ENCODE measurements around the gene IDH2. TPM values are rescaled to one million over a fixed set of nuclear protein-coding genes. Genes with fewer than 3 reads are reported as not detected.

Gene IDH2
- total and polyA plus RNA-seq, 7 experiments from 2014 or later, result 32.4 to 230 (median 51.9) TPM

GRCh38 chr15:90076716-90077115 lies 25.6 kb downstream of the IDH2 start:
- Histone ChIP-seq H3K9me3 (ENCODE audit: control insufficient read depth in 2 of 3, low read length in 3 of 3) (no peaks in the 10 kb centered on the region), H3K27me3 (ENCODE audit: control insufficient read depth in 2 of 2, insufficient read depth in 2 of 2, low read length in 2 of 2) (no peaks in the 10 kb centered on the region), H3K4me1 (ENCODE audit: control insufficient read depth in 2 of 2, insufficient read depth in 2 of 2, low read length in 2 of 2) (no peaks in the 10 kb centered on the region), H3K27ac (ENCODE audit: low read depth, low read length) (no peak overlapping the region), H3K4me3 (ENCODE audit: low read length) (no peak overlapping the region), H3K36me3 (ENCODE audit: control insufficient read depth in 2 of 3, insufficient read depth in 3 of 3, low read length in 3 of 3) (peaks cover 0 to 72% (median 0%) of the 10 kb centered on the region in 3 experiments)
- DNase-seq (no peak), ATAC-seq (no peak)
- Mint-ChIP-seq H3K27ac (peak overlapping the region in 2 of 9 donors; percentile 38 to 56), H3K4me1 (peaks cover 0 to 2% (median 0%) of the 10 kb centered on the region in 7 donors), H3K9me3 (no peaks in the 10 kb centered on the region), H3K27me3 (no peaks in the 10 kb centered on the region), H3K36me3 (peaks cover 0 to 16% (median 4%) of the 10 kb centered on the region in 5 donors), H3K4me3 (no peak overlapping the region)
- intact Hi-C loops (cut with micrococcal nuclease), result no loop called here
- ChIA-PET CTCF (interaction anchor here (0.7 kb wide), 1 partner anchor 311 kb away, joined by 4 read pairs; no protein-coding TSS in a partner anchor), POLR2A (no interaction called here)

GRCh38 chr15:90075420-90076289 lies 26.6 kb downstream of the IDH2 start:
- peaks cover 0 to 16% (median 4%) of the 10 kb centered on the region in 5 donors for H3K36me3 Mint-ChIP-seq
- intact Hi-C loops (cut with micrococcal nuclease), result loop anchor here in 1 of 2 donors (1.0 kb wide), 1 partner anchor 177 kb away; no protein-coding TSS in a partner anchor
- no peaks in the 10 kb centered on the region for H3K27me3 ChIP-seq (ENCODE audit: control insufficient read depth in 2 of 2, insufficient read depth in 2 of 2, low read length in 2 of 2)
- H3K27ac Mint-ChIP-seq, result peak overlapping the region in 4 of 9 donors; percentile 13 to 75 (median 49)
- peaks cover 0 to 61% (median 0%) of the 10 kb centered on the region in 3 experiments for H3K36me3 ChIP-seq (ENCODE audit: control insufficient read depth in 2 of 3, insufficient read depth in 3 of 3, low read length in 3 of 3)
- H3K4me3 Mint-ChIP-seq, result no peak overlapping the region
- CTCF ChIA-PET, result no interaction called here
- H3K9me3 Mint-ChIP-seq, result no peaks in the 10 kb centered on the region
- H3K27me3 Mint-ChIP-seq, result no peaks in the 10 kb centered on the region
- no peaks in the 10 kb centered on the region for H3K9me3 ChIP-seq (ENCODE audit: control insufficient read depth in 2 of 3, low read length in 3 of 3)
- peaks cover 0 to 8% (median 4%) of the 10 kb centered on the region in 7 donors for H3K4me1 Mint-ChIP-seq
- POLR2A ChIA-PET, result interaction anchor here (0.6 to 1.1 kb wide), 2 partner anchors 91 to 182 kb away, joined by 3 read pairs; partner anchors contain the start of gene AP3S2
- no peak overlapping the region for H3K4me3 ChIP-seq (ENCODE audit: low read length)
- no peaks in the 10 kb centered on the region for H3K4me1 ChIP-seq (ENCODE audit: control insufficient read depth in 2 of 2, insufficient read depth in 2 of 2, low read length in 2 of 2)
- DNase-seq (no peak), ATAC-seq (no peak)
- H3K27ac ChIP-seq (ENCODE audit: low read depth, low read length), result no peak overlapping the region

- Mint-ChIP-seq H3K4me1 (peaks cover 0 to 12% (median 5%) of the 10 kb centered on the region in 7 donors), H3K36me3 (peaks cover 0 to 16% (median 4%) of the 10 kb centered on the region in 5 donors), H3K9me3 (no peaks in the 10 kb centered on the region), H3K27me3 (no peaks in the 10 kb centered on the region), H3K27ac (peak overlapping the region in 1 of 9 donors; percentile 69), H3K4me3 (no peak overlapping the region)
- no peak for ATAC-seq
- Histone ChIP-seq H3K4me3 (ENCODE audit: low read length) (no peak overlapping the region), H3K4me1 (ENCODE audit: control insufficient read depth in 2 of 2, insufficient read depth in 2 of 2, low read length in 2 of 2) (no peaks in the 10 kb centered on the region), H3K36me3 (ENCODE audit: control insufficient read depth in 2 of 3, insufficient read depth in 3 of 3, low read length in 3 of 3) (peaks cover 0 to 54% (median 0%) of the 10 kb centered on the region in 3 experiments), H3K9me3 (ENCODE audit: control insufficient read depth in 2 of 3, low read length in 3 of 3) (no peaks in the 10 kb centered on the region), H3K27me3 (ENCODE audit: control insufficient read depth in 2 of 2, insufficient read depth in 2 of 2, low read length in 2 of 2) (no peaks in the 10 kb centered on the region), H3K27ac (ENCODE audit: low read depth, low read length) (no peak overlapping the region)
- no peak for DNase-seq
- CTCF ChIA-PET, result no interaction called here
- POLR2A ChIA-PET, result interaction anchor here (0.6 to 1.1 kb wide), 2 partner anchors 90 to 181 kb away, joined by 3 read pairs; partner anchors contain the start of gene AP3S2
- intact Hi-C loops (cut with micrococcal nuclease), result loop anchor here in 1 of 2 donors (1.0 to 5.0 kb wide), 4 partner anchors 43 to 333 kb away; no protein-coding TSS in a partner anchor
These were observed 27.4 kb downstream of the IDH2 start for GRCh38 chr15:90074916-90075315.

- peaks cover 0 to 16% (median 4%) of the 10 kb centered on the region in 5 donors for H3K36me3 Mint-ChIP-seq
- Histone ChIP-seq H3K27me3 (ENCODE audit: control insufficient read depth in 2 of 2, insufficient read depth in 2 of 2, low read length in 2 of 2) (no peaks in the 10 kb centered on the region), H3K4me3 (ENCODE audit: low read length) (no peak overlapping the region), H3K9me3 (ENCODE audit: control insufficient read depth in 2 of 3, low read length in 3 of 3) (no peaks in the 10 kb centered on the region), H3K36me3 (ENCODE audit: control insufficient read depth in 2 of 3, insufficient read depth in 3 of 3, low read length in 3 of 3) (peaks cover 0 to 45% (median 3%) of the 10 kb centered on the region in 3 experiments), H3K27ac (ENCODE audit: low read depth, low read length) (no peak overlapping the region), H3K4me1 (ENCODE audit: control insufficient read depth in 2 of 2, insufficient read depth in 2 of 2, low read length in 2 of 2) (no peaks in the 10 kb centered on the region)
- H3K4me1 Mint-ChIP-seq, result peaks cover 0 to 12% (median 7%) of the 10 kb centered on the region in 7 donors
- POLR2A ChIA-PET, result no interaction called here
- DNase-seq, result no peak
- ATAC-seq, result no peak
- intact Hi-C loops (cut with micrococcal nuclease), result loop anchor here in 1 of 2 donors (5.0 kb wide), 3 partner anchors 42 to 332 kb away; no protein-coding TSS in a partner anchor
- CTCF ChIA-PET, result interaction anchor here (0.6 to 0.9 kb wide), 2 partner anchors 78 to 176 kb away, joined by 3 read pairs; no protein-coding TSS in a partner anchor
- no peak overlapping the region for H3K4me3 Mint-ChIP-seq
- H3K27ac Mint-ChIP-seq, result peak overlapping the region in 1 of 9 donors; percentile 67
- no peaks in the 10 kb centered on the region for H3K27me3 Mint-ChIP-seq
- H3K9me3 Mint-ChIP-seq, result no peaks in the 10 kb centered on the region
These were observed 28.2 kb downstream of the IDH2 start for GRCh38 chr15:90074023-90074422.

GRCh38 chr15:90072978-90073640 lies 29.2 kb downstream of the IDH2 start:
- Histone ChIP-seq H3K4me3 (ENCODE audit: low read length) (no peak overlapping the region), H3K4me1 (ENCODE audit: control insufficient read depth in 2 of 2, insufficient read depth in 2 of 2, low read length in 2 of 2) (no peaks in the 10 kb centered on the region), H3K9me3 (ENCODE audit: control insufficient read depth in 2 of 3, low read length in 3 of 3) (no peaks in the 10 kb centered on the region), H3K27ac (ENCODE audit: low read depth, low read length) (no peak overlapping the region), H3K27me3 (ENCODE audit: control insufficient read depth in 2 of 2, insufficient read depth in 2 of 2, low read length in 2 of 2) (no peaks in the 10 kb centered on the region), H3K36me3 (ENCODE audit: control insufficient read depth in 2 of 3, insufficient read depth in 3 of 3, low read length in 3 of 3) (peaks cover 0 to 42% (median 3%) of the 10 kb centered on the region in 3 experiments)
- DNase-seq (no peak), ATAC-seq (no peak)
- intact Hi-C loops (cut with micrococcal nuclease), result loop anchor here in 1 of 2 donors (5.0 kb wide), 3 partner anchors 41 to 331 kb away; no protein-coding TSS in a partner anchor
- H3K4me1 Mint-ChIP-seq, result peaks cover 0 to 12% (median 7%) of the 10 kb centered on the region in 7 donors
- CTCF ChIA-PET, result interaction anchor here (0.9 kb wide), 1 partner anchor 175 kb away, joined by 3 read pairs; no protein-coding TSS in a partner anchor
- H3K4me3 Mint-ChIP-seq, result no peak overlapping the region
- H3K9me3 Mint-ChIP-seq, result no peaks in the 10 kb centered on the region
- POLR2A ChIA-PET, result no interaction called here
- peaks cover 0 to 12% (median 4%) of the 10 kb centered on the region in 5 donors for H3K36me3 Mint-ChIP-seq
- H3K27ac Mint-ChIP-seq, result peak overlapping the region in 2 of 9 donors; percentile 52 to 67
- H3K27me3 Mint-ChIP-seq, result no peaks in the 10 kb centered on the region

- peak; percentile 98 for ATAC-seq
- POLR2A ChIA-PET, result interaction anchor here (0.9 to 1.0 kb wide), 2 partner anchors 69 to 100 kb away, joined by 3 read pairs; no protein-coding TSS in a partner anchor
- no peak overlapping the region for H3K27ac ChIP-seq (ENCODE audit: low read depth, low read length)
These were observed 31.0 kb downstream of the IDH2 start for GRCh38 chr15:90071220-90071807.

More at GRCh38 chr15:90071220-90071807, 31.0 kb downstream of the IDH2 start:
- intact Hi-C loops (cut with micrococcal nuclease), result loop anchor here (1.0 to 5.0 kb wide), 11 partner anchors 39 to 331 kb away; partner anchors contain the start of gene ZNF710 (in 2 of the 2)
- H3K27me3 Mint-ChIP-seq, result no peaks in the 10 kb centered on the region
- Histone ChIP-seq H3K9me3 (ENCODE audit: control insufficient read depth in 2 of 3, low read length in 3 of 3) (no peaks in the 10 kb centered on the region), H3K27me3 (ENCODE audit: control insufficient read depth in 2 of 2, insufficient read depth in 2 of 2, low read length in 2 of 2) (no peaks in the 10 kb centered on the region), H3K4me1 (ENCODE audit: control insufficient read depth in 2 of 2, insufficient read depth in 2 of 2, low read length in 2 of 2) (no peaks in the 10 kb centered on the region), H3K4me3 (ENCODE audit: low read length) (no peak overlapping the region), H3K36me3 (ENCODE audit: control insufficient read depth in 2 of 3, insufficient read depth in 3 of 3, low read length in 3 of 3) (peaks cover 0 to 53% (median 3%) of the 10 kb centered on the region in 3 experiments)
- H3K4me1 Mint-ChIP-seq, result peaks cover 0 to 10% (median 7%) of the 10 kb centered on the region in 7 donors
- DNase-seq, result peak; percentile 41 to 82 (median 74)
- H3K27ac Mint-ChIP-seq, result peak overlapping the region in 5 of 9 donors; percentile 8 to 87 (median 70)
- H3K36me3 Mint-ChIP-seq, result peaks cover 0 to 5% (median 2%) of the 10 kb centered on the region in 5 donors
- H3K4me3 Mint-ChIP-seq, result no peak overlapping the region
- no peaks in the 10 kb centered on the region for H3K9me3 Mint-ChIP-seq
- CTCF ChIA-PET, result interaction anchor here (0.6 to 3.9 kb wide), 24 partner anchors 9 to 235 kb away, joined by 3 to 23 read pairs (median 4); partner anchors contain the start of genes AP3S2 and ZNF710
